Measurements from ENCODE around the gene HYOU1.
"Not testable (repeated sequence)": the region's sequence is repeated elsewhere in the genome, so short reads cannot be mapped to it uniquely, and the experiment has no call there.

Gene HYOU1

DNA sequence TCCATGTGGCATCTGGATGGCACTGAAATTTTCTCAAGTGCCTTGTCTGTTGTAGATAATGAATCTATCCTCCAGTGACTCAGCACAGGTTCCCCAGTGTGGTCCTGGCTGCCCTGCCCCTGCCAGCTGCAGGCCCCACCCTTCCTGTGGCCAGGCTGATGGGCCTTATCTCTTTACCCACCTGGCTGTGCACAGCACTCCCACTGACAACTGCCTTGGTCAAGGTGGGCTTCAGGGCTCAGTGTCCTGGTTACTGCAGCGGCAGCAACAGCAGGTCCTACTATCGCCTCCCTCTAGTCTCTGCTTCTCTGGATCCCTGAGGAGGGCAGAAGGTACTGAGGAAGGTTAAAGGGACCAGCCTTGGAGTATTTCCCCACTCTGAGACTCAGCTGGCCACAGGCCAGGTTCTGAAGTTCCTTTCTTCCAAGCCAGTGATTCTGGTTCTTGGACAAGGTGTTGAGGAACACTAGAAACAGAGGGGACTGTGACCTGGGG lies 30.8 kb upstream of the HYOU1 start:
- in situ Hi-C loops (cut with MboI; ENCODE audit: low sequenced_read_pairs): no loop called here

- in situ Hi-C loops (cut with MboI; ENCODE audit: low sequenced_read_pairs): no loop called here
Observed at GRCh38 chr11:119087123-119087522, 30.1 kb upstream of the HYOU1 start.

GRCh38 chr11:119085437-119085847 lies 28.4 kb upstream of the HYOU1 start:
- in situ Hi-C loops (cut with MboI; ENCODE audit: low sequenced_read_pairs): no loop called here

DNA sequence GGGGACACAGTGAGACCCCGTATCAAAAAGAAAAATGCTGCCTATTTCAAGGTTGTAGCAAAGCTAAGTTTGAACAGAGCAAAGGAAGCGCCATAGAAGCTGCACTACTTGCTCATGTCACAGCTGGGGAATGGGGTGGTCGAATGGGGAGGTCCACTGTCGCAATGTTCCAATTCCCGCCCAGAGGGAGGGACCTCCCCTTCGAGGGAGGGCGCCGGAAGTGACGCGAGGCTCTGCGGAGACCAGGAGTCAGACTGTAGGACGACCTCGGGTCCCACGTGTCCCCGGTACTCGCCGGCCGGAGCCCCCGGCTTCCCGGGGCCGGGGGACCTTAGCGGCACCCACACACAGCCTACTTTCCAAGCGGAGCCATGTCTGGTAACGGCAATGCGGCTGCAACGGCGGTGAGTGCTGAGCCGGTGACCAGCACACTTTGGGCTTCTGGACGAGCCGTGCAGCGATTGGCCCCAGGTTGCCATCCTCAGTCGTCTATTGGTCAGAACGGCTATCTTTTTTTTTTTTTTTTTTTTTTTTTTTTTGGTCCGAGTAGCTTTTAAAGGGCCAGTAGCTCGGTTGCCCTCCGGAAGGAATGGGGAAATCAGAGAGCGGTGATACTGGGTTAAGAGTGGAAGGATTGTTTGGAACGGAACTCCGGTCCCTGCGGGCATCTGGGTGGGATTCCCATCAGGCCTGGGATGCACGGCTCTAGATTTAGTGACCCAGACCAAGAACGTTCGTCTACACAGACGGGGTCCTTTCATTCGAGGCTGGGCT lies 27.8 kb upstream of the HYOU1 start, which contains the start of gene HMBS:
Gene HMBS (plus strand): TSS at position 219 of the 774 bp plus-strand sequence. CDS start 153 bp downstream, at position 372.
- in situ Hi-C loops (cut with MboI; ENCODE audit: low sequenced_read_pairs): no loop called here

DNA sequence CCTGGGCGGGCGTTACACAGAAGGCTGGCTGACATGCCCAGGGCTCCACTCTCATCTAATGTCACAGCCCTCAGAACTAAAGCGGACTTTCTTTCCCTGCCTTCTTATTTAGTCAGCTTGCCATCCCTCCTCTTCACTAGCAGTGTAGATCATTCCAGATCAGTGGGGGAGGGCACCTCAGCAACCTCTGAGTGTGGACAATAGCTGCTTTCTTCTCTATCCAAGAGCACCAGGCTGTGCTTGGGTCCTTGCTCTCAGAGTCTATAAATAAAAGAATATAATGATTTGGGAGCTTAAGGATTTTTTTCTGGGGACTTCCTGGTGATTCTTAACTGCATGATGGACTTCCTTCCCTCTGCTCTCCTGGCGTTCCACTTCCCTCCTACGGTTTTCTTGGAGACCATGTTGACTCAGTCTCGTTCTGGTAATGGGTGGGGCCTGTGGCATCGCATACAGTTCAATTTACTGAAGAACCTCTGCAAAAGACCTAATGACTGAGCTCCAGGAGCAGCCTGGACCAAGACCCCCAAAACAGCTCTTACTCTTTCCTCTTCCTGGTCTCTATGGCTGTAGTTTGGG lies 24.8 kb upstream of the HYOU1 start:
- in situ Hi-C loops (cut with MboI; ENCODE audit: low sequenced_read_pairs): no loop called here

GRCh38 chr11:119078675-119079420 lies 21.8 kb upstream of the HYOU1 start:
- in situ Hi-C loops (cut with MboI; ENCODE audit: low sequenced_read_pairs): no loop called here

GRCh38 chr11:119077839-119078238 lies 20.8 kb upstream of the HYOU1 start:
- in situ Hi-C loops (cut with MboI; ENCODE audit: low sequenced_read_pairs): no loop called here

DNA sequence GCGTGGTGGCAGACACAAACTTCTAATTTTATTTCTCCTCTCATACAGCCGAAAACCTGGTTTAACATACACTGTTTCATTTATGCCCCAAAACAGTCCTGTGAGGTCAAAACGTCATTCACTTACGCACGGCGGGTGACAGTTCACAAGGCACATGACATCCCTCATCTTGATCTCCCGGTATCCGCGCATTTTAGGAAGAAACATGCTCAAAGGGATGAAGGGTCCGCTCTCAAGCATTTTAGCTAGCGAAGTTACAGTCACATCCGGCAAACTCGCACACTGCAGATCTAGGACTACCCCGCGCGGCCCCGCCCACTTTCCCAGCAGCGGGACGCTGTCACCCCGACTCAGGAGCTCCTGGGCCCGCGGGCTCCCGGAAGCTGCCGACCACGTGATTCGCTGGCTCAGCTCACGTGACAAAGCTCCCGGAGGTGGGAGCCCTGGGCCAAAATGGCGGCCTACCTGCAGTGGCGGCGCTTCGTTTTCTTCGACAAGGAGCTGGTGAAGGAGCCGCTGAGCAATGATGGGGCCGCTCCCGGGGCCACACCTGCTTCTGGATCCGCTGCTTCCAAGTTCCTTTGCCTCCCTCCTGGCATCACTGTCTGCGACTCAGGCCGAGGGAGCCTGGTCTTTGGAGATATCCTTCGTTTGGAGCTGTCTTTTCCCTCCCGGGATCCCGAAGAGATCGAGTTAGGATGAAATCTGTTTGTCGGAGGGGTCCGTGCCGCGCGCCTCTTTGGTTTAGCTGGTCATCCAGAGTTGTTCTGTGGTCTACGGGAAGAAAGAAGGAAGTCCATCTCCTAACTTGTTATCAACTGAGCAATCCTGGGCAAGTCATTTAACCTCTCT lies 10.6 kb upstream of the HYOU1 start, which contains the start of gene VPS11:
Gene VPS11 (plus strand): TSS at position 448 of the 852 bp plus-strand sequence. CDS start 6 bp downstream, at position 454.
- in situ Hi-C loops (cut with MboI; ENCODE audit: low sequenced_read_pairs): no loop called here

DNA sequence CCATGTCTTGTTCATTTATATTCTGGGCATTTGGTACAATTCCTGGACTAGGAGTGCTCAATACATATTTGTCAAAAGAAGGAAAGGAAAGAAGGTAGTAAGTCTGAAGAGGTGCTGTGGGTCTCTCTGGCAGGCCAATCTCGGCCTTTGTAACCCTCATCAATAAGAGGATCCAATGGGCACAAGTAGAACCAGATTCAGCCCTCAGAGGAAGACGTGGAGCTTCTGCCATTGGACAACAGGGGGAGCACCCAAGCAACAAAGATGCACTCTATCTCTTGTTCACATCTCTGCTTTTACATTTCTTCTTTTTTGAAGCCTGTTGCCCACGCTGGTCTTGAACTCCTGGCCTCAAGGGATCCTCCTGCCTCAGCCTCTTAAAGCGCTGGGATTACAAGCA lies 8.4 kb upstream of the HYOU1 start:
- in situ Hi-C loops (cut with MboI; ENCODE audit: low sequenced_read_pairs): no loop called here

DNA sequence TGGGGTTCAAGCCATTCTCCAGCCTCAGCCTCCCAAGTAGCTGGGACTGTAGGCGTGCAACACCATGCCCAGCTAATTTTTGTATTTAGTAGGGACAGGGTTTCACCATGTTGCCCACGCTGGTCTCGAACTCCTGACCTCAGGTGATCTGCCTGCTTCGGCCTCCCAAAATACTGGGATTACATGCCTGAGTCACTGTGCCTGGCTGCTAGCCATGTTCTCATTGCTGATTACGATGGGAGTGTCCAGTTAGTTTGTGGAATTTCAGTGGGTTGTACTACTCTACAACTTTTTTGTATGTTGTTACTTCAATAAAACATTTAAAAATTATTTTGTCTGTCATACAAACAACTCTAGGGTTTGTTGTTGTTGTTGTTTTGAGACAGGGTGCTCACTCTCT lies 5.8 kb upstream of the HYOU1 start:
- in situ Hi-C loops (cut with MboI; ENCODE audit: low sequenced_read_pairs): no loop called here

DNA sequence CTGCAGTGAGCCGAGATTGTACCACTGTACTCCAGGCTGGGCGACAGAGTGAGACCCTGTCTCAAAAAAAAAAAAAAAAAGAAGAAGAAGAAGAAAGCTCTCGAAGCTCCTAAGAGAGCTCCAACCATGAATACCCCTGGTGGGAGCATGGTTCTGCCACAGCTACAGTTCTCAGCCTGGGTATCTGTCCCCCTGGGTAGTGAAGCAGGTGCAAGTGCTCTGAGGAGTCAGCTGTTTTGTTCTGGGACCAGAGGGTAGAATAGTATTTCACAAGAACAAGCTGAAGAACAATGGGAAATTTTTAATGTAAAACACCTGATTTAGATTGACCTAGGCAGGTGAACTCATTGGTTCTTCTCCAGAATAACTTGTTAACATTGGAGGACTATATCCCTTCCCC lies 4.3 kb upstream of the HYOU1 start:
- in situ Hi-C loops (cut with MboI; ENCODE audit: low sequenced_read_pairs): no loop called here

GRCh38 chr11:119059128-119059527 lies 2.1 kb upstream of the HYOU1 start:
- in situ Hi-C loops (cut with MboI; ENCODE audit: low sequenced_read_pairs): not testable (repeated sequence)

DNA sequence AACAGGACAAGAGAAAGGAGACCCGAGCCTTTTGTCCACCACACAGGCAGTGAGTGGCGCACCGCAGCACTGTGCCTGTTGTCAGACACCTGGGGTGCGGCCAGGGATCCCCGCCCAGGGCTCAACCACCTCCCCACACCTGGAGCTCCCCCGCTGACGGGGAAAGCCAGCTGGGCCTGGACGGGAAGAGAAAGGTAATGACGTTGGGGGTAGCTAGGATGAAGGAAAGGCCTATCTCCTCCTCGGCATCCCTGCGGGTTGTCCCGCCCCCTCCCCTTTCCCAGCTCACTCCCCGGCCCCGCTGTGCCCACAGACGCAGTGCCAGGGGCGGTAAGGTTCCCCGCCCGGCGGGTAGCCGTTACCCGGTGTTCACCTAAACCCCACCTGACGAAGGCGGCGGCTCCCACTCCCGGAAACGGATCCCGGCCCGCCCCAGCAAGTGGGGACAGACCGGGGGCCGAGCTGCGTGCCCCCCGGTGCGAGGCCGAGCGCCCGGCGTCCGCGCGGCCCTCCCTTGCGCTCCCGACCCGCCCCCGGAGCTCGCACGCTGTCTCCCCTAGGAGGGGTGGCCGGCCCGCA lies 495 bp downstream of the HYOU1 start:
- in situ Hi-C loops (cut with MboI; ENCODE audit: low sequenced_read_pairs): no loop called here

DNA sequence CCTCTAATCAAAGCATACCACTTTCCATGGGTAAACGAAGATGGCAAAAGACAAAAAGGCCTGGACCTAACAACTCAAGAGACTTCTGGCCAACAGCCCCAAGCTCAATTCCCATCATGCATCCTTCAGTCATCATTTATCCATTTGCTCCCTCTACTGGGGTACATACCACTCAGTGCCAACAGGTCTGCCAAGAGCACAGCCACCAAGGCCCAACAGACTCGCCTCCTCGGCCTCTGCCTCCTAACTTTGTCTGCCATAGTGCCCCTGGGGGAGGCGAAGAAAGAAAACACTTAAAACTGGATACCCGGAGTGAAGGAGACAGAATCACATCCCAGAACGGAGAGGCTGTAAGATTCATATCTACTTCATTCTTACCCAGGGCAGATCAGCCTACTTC lies 1.1 kb downstream of the HYOU1 start:
- in situ Hi-C loops (cut with MboI; ENCODE audit: low sequenced_read_pairs): no loop called here

- in situ Hi-C loops (cut with MboI; ENCODE audit: low sequenced_read_pairs): no loop called here
Observed at GRCh38 chr11:119054418-119054817, 2.6 kb downstream of the HYOU1 start.

DNA sequence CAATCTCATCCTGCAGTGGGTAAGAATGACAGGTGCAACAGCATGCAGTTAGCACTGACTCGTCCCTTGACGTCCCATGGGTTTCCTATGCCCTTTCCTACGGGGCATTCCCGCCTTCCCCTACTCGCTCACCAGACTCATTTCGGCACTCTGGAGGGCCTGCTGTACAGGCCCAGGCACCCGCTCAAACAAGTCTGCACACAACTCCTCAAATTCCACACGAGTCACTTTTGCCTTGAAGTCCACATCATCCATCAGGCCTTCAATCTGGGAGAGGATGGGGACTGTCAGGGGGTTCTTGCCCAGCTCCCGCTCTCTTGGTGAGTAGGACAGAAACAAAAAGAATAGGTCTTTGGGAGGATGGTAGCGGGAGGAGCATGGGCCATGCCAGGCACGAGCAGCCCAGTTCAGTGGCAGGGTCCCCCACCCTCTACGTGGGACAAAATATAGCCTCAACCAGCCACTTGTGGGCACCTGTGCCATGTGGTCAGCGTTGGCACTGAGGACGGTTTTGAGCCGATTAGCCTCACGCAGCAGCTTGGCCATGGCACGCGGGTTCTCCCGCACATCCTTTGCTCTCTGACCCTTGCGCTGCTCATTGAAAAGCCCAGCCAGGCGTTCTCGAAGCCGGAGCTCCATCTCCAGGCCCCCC lies 4.7 kb downstream of the HYOU1 start:
- in situ Hi-C loops (cut with MboI; ENCODE audit: low sequenced_read_pairs): no loop called here

- in situ Hi-C loops (cut with MboI; ENCODE audit: low sequenced_read_pairs): no loop called here
Observed at GRCh38 chr11:119051440-119052162, 5.4 kb downstream of the HYOU1 start.

GRCh38 chr11:119049081-119049480 lies 7.9 kb downstream of the HYOU1 start:
- in situ Hi-C loops (cut with MboI; ENCODE audit: low sequenced_read_pairs): no loop called here

- in situ Hi-C loops (cut with MboI; ENCODE audit: low sequenced_read_pairs): no loop called here
Observed at GRCh38 chr11:119048644-119049043, 8.4 kb downstream of the HYOU1 start.

Data from HL-60/S4 (cell line).